HCEC 1CT (cell line): ENCODE measurements around the gene ALKBH3.

Experiments
- DNase-seq: peaks from one replicate; pipeline ENCODE4 v3.0.0-alpha.2; 2017

ALKBH3 gene

GRCh38 chr11:43898574-43898973 lies 17.9 kb downstream of the ALKBH3 start:
- no peak for DNase-seq

GRCh38 chr11:43899094-43899493 lies 18.5 kb downstream of the ALKBH3 start:
- no peak for DNase-seq

GRCh38 chr11:43901551-43901950 lies 20.9 kb downstream of the ALKBH3 start:
- DNase-seq = no peak

GRCh38 chr11:43903078-43903477 lies 22.4 kb downstream of the ALKBH3 start:
- no peak for DNase-seq

- DNase-seq = no peak
These were observed 23.3 kb downstream of the ALKBH3 start for GRCh38 chr11:43903969-43904368.

- peak; percentile 60 for DNase-seq
These were observed 24.3 kb downstream of the ALKBH3 start for GRCh38 chr11:43904742-43905535.

- no peak for DNase-seq
These were observed 25.2 kb downstream of the ALKBH3 start for GRCh38 chr11:43905813-43906241.

- DNase-seq = no peak
These were observed 26.7 kb downstream of the ALKBH3 start for GRCh38 chr11:43907028-43907975.

GRCh38 chr11:43908191-43908590 lies 27.6 kb downstream of the ALKBH3 start:
- no peak for DNase-seq

GRCh38 chr11:43908683-43909082 lies 28.1 kb downstream of the ALKBH3 start:
- DNase-seq = no peak

- DNase-seq = no peak
These were observed 33.3 kb downstream of the ALKBH3 start for GRCh38 chr11:43913829-43914380.

GRCh38 chr11:43914466-43914865 lies 33.8 kb downstream of the ALKBH3 start:
- no peak for DNase-seq

- no peak for DNase-seq
These were observed 36.0 kb downstream of the ALKBH3 start for GRCh38 chr11:43916621-43917020.

- no peak for DNase-seq
These were observed 37.2 kb downstream of the ALKBH3 start for GRCh38 chr11:43917851-43918250.

- no peak for DNase-seq
These were observed 38.0 kb downstream of the ALKBH3 start for GRCh38 chr11:43918662-43919061.

GRCh38 chr11:43919852-43920597 lies 39.4 kb downstream of the ALKBH3 start:
- peak; percentile 41 for DNase-seq

- peak; percentile 100 for DNase-seq
These were observed 40.2 kb downstream of the ALKBH3 start for GRCh38 chr11:43920598-43921419.

GRCh38 chr11:43921561-43922294 lies 41.1 kb downstream of the ALKBH3 start:
- no peak for DNase-seq

- DNase-seq = no peak
These were observed 41.6 kb downstream of the ALKBH3 start for GRCh38 chr11:43922295-43922648.

- DNase-seq = no peak
These were observed 42.2 kb downstream of the ALKBH3 start for GRCh38 chr11:43922744-43923405.
